CD14-positive monocyte (primary cell): ENCODE results near the gene FAM184A. TPM values are rescaled to one million over a fixed set of nuclear protein-coding genes. Genes with fewer than 3 reads are reported as not detected.

ENCODE experiments used
- DNase-seq, 3 donors: peaks; one replicate each; pipeline ENCODE4 v3.0.0-alpha.2; 2011 to 2022
- H2AFZ ChIP-seq: 2 replicates; pipeline ENCODE4 v1.6.0; 2012; ENCODE audit warnings: mild to moderate bottlenecking, low read depth, low read length, inconsistent platforms; ENCODE audit not compliant: insufficient read depth, poor library complexity, severe bottlenecking
- H3K27ac ChIP-seq, 2 donors: 1 replicate in 1 of 2; 2 replicates in 1 of 2; pipeline ENCODE4 v1.5.1; 2012 to 2013; ENCODE audit warnings: low read length in 2 of 2, control low read depth in 1 of 2, inconsistent platforms in 1 of 2, low read depth in 1 of 2, mild to moderate bottlenecking in 1 of 2
- H3K27me3 ChIP-seq, 2 donors: one replicate each; pipeline versions ENCODE4 v1.6.0 to v1.6.1; 2011 to 2013; ENCODE audit warnings: low read length in 2 of 2; ENCODE audit not compliant: control insufficient read depth in 2 of 2, insufficient read depth in 2 of 2
- H3K36me3 ChIP-seq, 2 donors: replicated peaks in 1 of 2; 1 replicate in 1 of 2; 2 replicates in 1 of 2; pipeline versions ENCODE4 v1.5.1 to v1.6.1; 2012 to 2013; ENCODE audit warnings: low read length in 2 of 2, control low read depth in 1 of 2, inconsistent platforms in 1 of 2, mild to moderate bottlenecking in 1 of 2; ENCODE audit not compliant: insufficient read depth in 2 of 2, control insufficient read depth in 1 of 2
- H3K4me1 ChIP-seq, 2 donors: 1 replicate in 1 of 2; 2 replicates in 1 of 2; pipeline versions ENCODE4 v1.5.1 to v1.6.1; 2012 to 2013; ENCODE audit warnings: low read length in 2 of 2, control low read depth in 1 of 2, inconsistent platforms in 1 of 2, mild to moderate bottlenecking in 1 of 2, moderate library complexity in 1 of 2; ENCODE audit not compliant: insufficient read depth in 2 of 2, control insufficient read depth in 1 of 2
- H3K4me2 ChIP-seq: replicated peaks from 2 replicates; pipeline ENCODE3; 2012; ENCODE audit warnings: low read length, moderate library complexity, mild to moderate bottlenecking; ENCODE audit not compliant: poor library complexity, severe bottlenecking; ENCODE audit errors: extremely low read depth
- H3K4me3 ChIP-seq, 3 experiments: fragments of 200-600 bp in 1 of 3; sonication (generic) in 1 of 3; replicated peaks in 1 of 3; 1 replicate in 2 of 3; 2 replicates in 1 of 3; pipeline ENCODE4 v1.5.1; 2011 to 2013; ENCODE audit warnings: low read length in 3 of 3, mild to moderate bottlenecking in 3 of 3, control low read depth in 2 of 3, low read depth in 2 of 3, inconsistent platforms in 1 of 3, moderate library complexity in 1 of 3
- H3K79me2 ChIP-seq: 2 replicates; pipeline ENCODE4 v1.6.0; 2012; ENCODE audit warnings: mild to moderate bottlenecking, control low read depth, inconsistent platforms, low read length, moderate library complexity; ENCODE audit not compliant: insufficient read depth
- H3K9ac ChIP-seq: 2 replicates; pipeline ENCODE4 v1.6.0; 2017; ENCODE audit warnings: low read length, mild to moderate bottlenecking; ENCODE audit not compliant: insufficient read depth, poor library complexity, severe bottlenecking
- H3K9me3 ChIP-seq, 2 donors: replicated peaks in 1 of 2; 1 replicate in 1 of 2; 2 replicates in 1 of 2; pipeline versions ENCODE4 v1.5.1 to v1.6.1; 2012 to 2013; ENCODE audit warnings: low read length in 2 of 2, control low read depth in 1 of 2; ENCODE audit not compliant: control insufficient read depth in 1 of 2, insufficient read depth in 1 of 2
- H4K20me1 ChIP-seq: 2 replicates; pipeline ENCODE4 v1.6.0; 2012; ENCODE audit warnings: mild to moderate bottlenecking, low read length, control low read depth, moderate library complexity; ENCODE audit not compliant: insufficient read depth
- H3K27ac Mint-ChIP-seq, 7 donors: one replicate each; pipeline ENCODE4 v1.8.0; 2020; ENCODE audit warnings: mild to moderate bottlenecking in 7 of 7, mixed read lengths in 7 of 7, moderate library complexity in 6 of 7, inconsistent platforms in 2 of 7
- H3K27me3 Mint-ChIP-seq, 3 donors: one replicate each; pipeline ENCODE4 v1.8.0; 2021 to 2022; ENCODE audit warnings: low read depth in 3 of 3, mild to moderate bottlenecking in 3 of 3, mixed read lengths in 3 of 3, moderate library complexity in 3 of 3, inconsistent platforms in 1 of 3
- H3K36me3 Mint-ChIP-seq, 2 donors: one replicate each; pipeline ENCODE4 v1.8.0; 2020; ENCODE audit warnings: mixed read lengths in 2 of 2, inconsistent platforms in 1 of 2, mild to moderate bottlenecking in 1 of 2
- H3K4me1 Mint-ChIP-seq: one replicate; pipeline ENCODE4 v1.8.0; 2020; ENCODE audit warnings: mild to moderate bottlenecking, mixed read lengths
- H3K4me3 Mint-ChIP-seq, 2 donors: one replicate each; pipeline ENCODE4 v1.8.0; 2020; ENCODE audit warnings: mild to moderate bottlenecking in 2 of 2, mixed read lengths in 2 of 2, moderate library complexity in 1 of 2
- H3K9me3 Mint-ChIP-seq, 7 donors: one replicate each; pipeline ENCODE4 v1.8.0; 2020 to 2022; ENCODE audit warnings: mixed read lengths in 7 of 7, mild to moderate bottlenecking in 6 of 7, moderate library complexity in 6 of 7, inconsistent platforms in 2 of 7
- CTCF ChIP-seq: fragments of 200-600 bp; IDR thresholded peaks from one replicate; pipeline ENCODE4 v1.8.0; 2022; ENCODE audit warnings: antibody characterized with exemption, mild to moderate bottlenecking
- WGBS: methylation state at CpG from one replicate; pipeline ENCODE4 v1.1.5; 2013; ENCODE audit warnings: missing lambda C conversion rate; ENCODE audit not compliant: insufficient coverage; 5-methylcytosine and 5-hydroxymethylcytosine counted together
- intact Hi-C, 2 donors: fragments of 100-400 bp; cut with micrococcal nuclease; formaldehyde crosslinking; loops; one replicate each; pipeline versions ENCODE4 v1.15.0 to v1.15.1; 2023
- polyA plus RNA-seq, 3 donors: library from polyadenylated mRNA; depleted of rRNA in 1 of 3; unstranded in 2 of 3; stranded (reverse) in 1 of 3; fragments of 300-500 nt in 2 of 3; fragments of >200 nt in 1 of 3; fragmentation: Illumina TruSeq in 2 of 3; gene quantifications; 1 replicate in 2 of 3; 2 replicates in 1 of 3; pipeline ENCODE4 v1.2.3, GENCODE V29; 2012 to 2021

The FAM184A gene
- polyA plus RNA-seq, 3 donors, result not detected

- intact Hi-C loops, result no loop called here
- Mint-ChIP-seq H3K4me3 (no peak overlapping the region), H3K36me3 (peaks cover 70 to 84% of the 10 kb centered on the region in 2 donors), H3K9me3 (no peaks in the 10 kb centered on the region), H3K4me1 (no peaks in the 10 kb centered on the region), H3K27me3 (no peaks in the 10 kb centered on the region), H3K27ac (no peak overlapping the region)
- no peak overlapping the region for H2AFZ ChIP-seq
- DNase-seq, result no peak
- no peak overlapping the region for H3K4me3 ChIP-seq
- no peaks in the 10 kb centered on the region for H3K9me3 ChIP-seq
- H3K9ac ChIP-seq, result no peak overlapping the region
- no peaks in the 10 kb centered on the region for H3K27me3 ChIP-seq
- no peak overlapping the region for H3K27ac ChIP-seq
- no peaks in the 10 kb centered on the region for H4K20me1 ChIP-seq
- H3K4me2 ChIP-seq, result no peak overlapping the region
- no peak for TF ChIP-seq CTCF
- peaks cover 1% of the 10 kb centered on the region for H3K79me2 ChIP-seq
- 100% methylated on average over 1 of the region's 1 CpG for WGBS
- H3K4me1 ChIP-seq, result no peaks in the 10 kb centered on the region
- peaks cover 74 to 95% of the 10 kb centered on the region in 2 donors for H3K36me3 ChIP-seq
Measured at GRCh38 chr6:118921084-118921483, 157.4 kb downstream of the FAM184A start.

GRCh38 chr6:118918329-118918725 lies 160.1 kb downstream of the FAM184A start:
- no peak overlapping the region for H3K4me3 ChIP-seq
- no peak for TF ChIP-seq CTCF
- no peak overlapping the region for H3K4me3 Mint-ChIP-seq
- no peaks in the 10 kb centered on the region for H3K27me3 Mint-ChIP-seq
- no peak for DNase-seq
- H3K27ac Mint-ChIP-seq, result no peak overlapping the region
- H3K4me2 ChIP-seq, result no peak overlapping the region
- no peaks in the 10 kb centered on the region for H3K9me3 ChIP-seq
- no peak overlapping the region for H3K9ac ChIP-seq
- no peaks in the 10 kb centered on the region for H3K27me3 ChIP-seq
- H3K4me1 ChIP-seq, result no peaks in the 10 kb centered on the region
- H4K20me1 ChIP-seq, result peaks cover 5% of the 10 kb centered on the region
- intact Hi-C loops, result no loop called here
- no peaks in the 10 kb centered on the region for H3K79me2 ChIP-seq
- WGBS, result no CpG with 5 or more reads among the region's 2 CpGs
- peaks cover 78 to 89% of the 10 kb centered on the region in 2 donors for H3K36me3 Mint-ChIP-seq
- peaks cover 81 to 95% of the 10 kb centered on the region in 2 donors for H3K36me3 ChIP-seq
- no peak overlapping the region for H2AFZ ChIP-seq
- H3K4me1 Mint-ChIP-seq, result no peaks in the 10 kb centered on the region
- no peaks in the 10 kb centered on the region for H3K9me3 Mint-ChIP-seq
- no peak overlapping the region for H3K27ac ChIP-seq
